Measurements from ENCODE around the gene SCAMP3.

DNA sequence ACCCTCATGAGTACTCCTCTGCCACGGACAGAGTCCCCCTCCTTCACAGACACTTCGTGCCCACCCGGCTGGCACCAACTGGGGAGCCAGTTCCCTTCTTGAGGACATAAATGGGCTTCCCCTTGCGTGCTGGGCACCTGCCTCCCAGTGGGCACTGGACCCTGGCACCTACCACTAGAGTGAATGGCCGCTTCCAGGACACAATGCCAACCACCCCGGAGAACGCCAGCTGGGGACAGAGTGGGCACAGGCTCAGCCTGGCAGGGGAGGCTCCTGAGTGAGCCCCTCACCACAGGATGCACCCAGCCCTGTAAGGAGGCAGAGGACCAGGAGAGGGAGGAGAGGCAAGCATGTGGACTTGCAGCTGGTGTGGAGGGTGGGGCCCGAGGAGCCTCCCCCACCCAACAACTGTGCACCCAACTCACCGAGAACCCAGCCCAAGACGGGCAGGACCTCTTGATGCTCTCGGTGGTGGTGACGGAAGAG is 7.9 kb downstream of the SCAMP3 start:
- no peak for TF ChIP-seq CTCF (IDR thresholded peaks at IDR 0.05; ENCODE audit: poor library complexity, severe bottlenecking)
- no peak for TF ChIP-seq SMC3 (conservative IDR thresholded peaks at IDR 0.05; ENCODE audit: poor library complexity)
- no peak for TF ChIP-seq EP300 (conservative IDR thresholded peaks at IDR 0.05; ENCODE audit: poor library complexity, severe bottlenecking)
- TF ChIP-seq EZH2 (IDR thresholded peaks at IDR 0.05; ENCODE audit: borderline replicate concordance, insufficient read depth, low read length, poor library complexity, severe bottlenecking) = no peak
- TF ChIP-seq POLR2AphosphoS5 (IDR thresholded peaks at IDR 0.05) = no peak
- TF ChIP-seq TAF1 (IDR thresholded peaks at IDR 0.05; ENCODE audit: low read depth) = no peak
- TF ChIP-seq, protein P1, sequence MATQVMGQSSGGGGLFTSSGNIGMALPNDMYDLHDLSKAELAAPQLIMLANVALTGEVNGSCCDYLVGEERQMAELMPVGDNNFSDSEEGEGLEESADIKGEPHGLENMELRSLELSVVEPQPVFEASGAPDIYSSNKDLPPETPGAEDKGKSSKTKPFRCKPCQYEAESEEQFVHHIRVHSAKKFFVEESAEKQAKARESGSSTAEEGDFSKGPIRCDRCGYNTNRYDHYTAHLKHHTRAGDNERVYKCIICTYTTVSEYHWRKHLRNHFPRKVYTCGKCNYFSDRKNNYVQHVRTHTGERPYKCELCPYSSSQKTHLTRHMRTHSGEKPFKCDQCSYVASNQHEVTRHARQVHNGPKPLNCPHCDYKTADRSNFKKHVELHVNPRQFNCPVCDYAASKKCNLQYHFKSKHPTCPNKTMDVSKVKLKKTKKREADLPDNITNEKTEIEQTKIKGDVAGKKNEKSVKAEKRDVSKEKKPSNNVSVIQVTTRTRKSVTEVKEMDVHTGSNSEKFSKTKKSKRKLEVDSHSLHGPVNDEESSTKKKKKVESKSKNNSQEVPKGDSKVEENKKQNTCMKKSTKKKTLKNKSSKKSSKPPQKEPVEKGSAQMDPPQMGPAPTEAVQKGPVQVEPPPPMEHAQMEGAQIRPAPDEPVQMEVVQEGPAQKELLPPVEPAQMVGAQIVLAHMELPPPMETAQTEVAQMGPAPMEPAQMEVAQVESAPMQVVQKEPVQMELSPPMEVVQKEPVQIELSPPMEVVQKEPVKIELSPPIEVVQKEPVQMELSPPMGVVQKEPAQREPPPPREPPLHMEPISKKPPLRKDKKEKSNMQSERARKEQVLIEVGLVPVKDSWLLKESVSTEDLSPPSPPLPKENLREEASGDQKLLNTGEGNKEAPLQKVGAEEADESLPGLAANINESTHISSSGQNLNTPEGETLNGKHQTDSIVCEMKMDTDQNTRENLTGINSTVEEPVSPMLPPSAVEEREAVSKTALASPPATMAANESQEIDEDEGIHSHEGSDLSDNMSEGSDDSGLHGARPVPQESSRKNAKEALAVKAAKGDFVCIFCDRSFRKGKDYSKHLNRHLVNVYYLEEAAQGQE (IDR thresholded peaks at IDR 0.05; ENCODE audit: borderline replicate concordance) = no peak
- no peak for TF ChIP-seq RAD21 (conservative IDR thresholded peaks at IDR 0.05)
